SK-MEL-5 (cell line): Measurements from ENCODE around the gene ITPK1. TPM values are rescaled to one million over a fixed set of nuclear protein-coding genes. Genes with fewer than 3 reads are reported as not detected.

Experiments used
- DNase-seq: peaks from one replicate; pipeline ENCODE4 v3.0.0-alpha.2; 2016; ENCODE audit warnings: low read depth, low spot score
- in situ Hi-C: cut with HindIII; loops from 2 replicates; pipeline ENCODE4 v1.10.0; 2016; ENCODE audit warnings: low sequenced_read_pairs, high pct_unique_total_duplicates, low pct_unique_long_range_greater_than_20kb
- total RNA-seq: library from RNA; depleted of rRNA; stranded (reverse); fragments of >200 nt; shearing (Covaris generic); gene quantifications from 2 replicates; pipeline ENCODE4 v1.2.3, GENCODE V29; 2014

Gene ITPK1
- total RNA-seq, 1 experiment from 2014 or later = 45.2 TPM

- in situ Hi-C loops = loop anchor here (25.0 kb wide), 1 partner anchor 173 kb away; no protein-coding TSS in a partner anchor
Measured at GRCh38 chr14:92964124-92965109, 151.3 kb downstream of the ITPK1 start.

GRCh38 chr14:92963301-92964123 lies 152.2 kb downstream of the ITPK1 start:
- in situ Hi-C loops = loop anchor here (25.0 kb wide), 1 partner anchor 174 kb away; no protein-coding TSS in a partner anchor
- no peak for DNase-seq

More at GRCh38 chr14:92964124-92965109, 151.3 kb downstream of the ITPK1 start:
- DNase-seq = no peak

GRCh38 chr14:92962831-92963095 lies 153.0 kb downstream of the ITPK1 start:
- no peak for DNase-seq
- in situ Hi-C loops = loop anchor here (25.0 kb wide), 1 partner anchor 175 kb away; no protein-coding TSS in a partner anchor

- in situ Hi-C loops = loop anchor here (25.0 kb wide), 1 partner anchor 175 kb away; no protein-coding TSS in a partner anchor
Measured at GRCh38 chr14:92962031-92962830, 153.5 kb downstream of the ITPK1 start.

GRCh38 chr14:92961567-92961855 lies 154.2 kb downstream of the ITPK1 start:
- in situ Hi-C loops = loop anchor here (25.0 kb wide), 1 partner anchor 176 kb away; no protein-coding TSS in a partner anchor
- no peak for DNase-seq

More at GRCh38 chr14:92962031-92962830, 153.5 kb downstream of the ITPK1 start:
- DNase-seq = no peak

- no peak for DNase-seq
- in situ Hi-C loops = loop anchor here (25.0 kb wide), 1 partner anchor 176 kb away; no protein-coding TSS in a partner anchor
Measured at GRCh38 chr14:92960706-92961566, 154.8 kb downstream of the ITPK1 start.

- in situ Hi-C loops = loop anchor here (25.0 kb wide), 1 partner anchor 177 kb away; no protein-coding TSS in a partner anchor
- DNase-seq = no peak
Measured at GRCh38 chr14:92959761-92960680, 155.7 kb downstream of the ITPK1 start.

GRCh38 chr14:92959189-92959531 lies 156.6 kb downstream of the ITPK1 start:
- no peak for DNase-seq
- in situ Hi-C loops = loop anchor here (25.0 kb wide), 1 partner anchor 178 kb away; no protein-coding TSS in a partner anchor

- DNase-seq = no peak
- in situ Hi-C loops = loop anchor here (25.0 kb wide), 1 partner anchor 179 kb away; no protein-coding TSS in a partner anchor
Measured at GRCh38 chr14:92958373-92959188, 157.1 kb downstream of the ITPK1 start.

- in situ Hi-C loops = loop anchor here (25.0 kb wide), 1 partner anchor 180 kb away; no protein-coding TSS in a partner anchor
- no peak for DNase-seq
Measured at GRCh38 chr14:92956961-92957360, 158.8 kb downstream of the ITPK1 start.

GRCh38 chr14:92955381-92955780 lies 160.3 kb downstream of the ITPK1 start:
- in situ Hi-C loops = loop anchor here (25.0 kb wide), 1 partner anchor 182 kb away; no protein-coding TSS in a partner anchor
- DNase-seq = no peak

GRCh38 chr14:92954933-92955332 lies 160.8 kb downstream of the ITPK1 start:
- no peak for DNase-seq

GRCh38 chr14:92953526-92953925 lies 162.2 kb downstream of the ITPK1 start:
- DNase-seq = no peak
- in situ Hi-C loops = loop anchor here (25.0 kb wide), 1 partner anchor 184 kb away; no protein-coding TSS in a partner anchor

More at GRCh38 chr14:92954933-92955332, 160.8 kb downstream of the ITPK1 start:
- in situ Hi-C loops = loop anchor here (25.0 kb wide), 1 partner anchor 182 kb away; no protein-coding TSS in a partner anchor

- in situ Hi-C loops = loop anchor here (25.0 kb wide), 1 partner anchor 185 kb away; no protein-coding TSS in a partner anchor
- no peak for DNase-seq
Measured at GRCh38 chr14:92952481-92953298, 163.0 kb downstream of the ITPK1 start.
